NCI-H774 (cell line): ENCODE measurements around the gene CCL22.
"Not testable (repeated sequence)": the region's sequence is repeated elsewhere in the genome, so short reads cannot be mapped to it uniquely, and the experiment has no call there.

Experiments
- DNase-seq: peaks from one replicate; lab custom pipeline; 2025; lab: John Stamatoyannopoulos, UW

CCL22 gene

DNA sequence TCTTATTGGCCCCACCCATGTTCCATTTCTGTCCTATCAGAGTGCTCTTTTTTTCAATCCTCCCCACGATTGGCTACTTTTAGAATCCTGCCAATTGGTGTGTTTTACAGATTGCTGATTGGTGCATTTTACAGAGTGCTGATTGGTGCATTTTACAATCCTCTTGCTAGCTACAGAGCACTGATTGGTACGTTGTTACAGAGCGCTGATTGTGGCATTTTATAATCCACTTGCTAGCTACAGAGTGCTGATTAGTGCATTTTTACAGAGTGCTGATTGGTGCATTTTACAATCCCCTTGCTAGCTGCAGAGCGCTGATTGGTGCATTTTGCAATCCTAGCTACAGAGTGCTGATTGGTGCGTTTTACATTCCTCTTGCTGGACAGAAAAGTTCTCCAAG is 36.4 kb downstream of the CCL22 start:
- DNase-seq: no peak

GRCh38 chr16:57396786-57397185 is 38.2 kb downstream of the CCL22 start:
- no peak for DNase-seq

DNA sequence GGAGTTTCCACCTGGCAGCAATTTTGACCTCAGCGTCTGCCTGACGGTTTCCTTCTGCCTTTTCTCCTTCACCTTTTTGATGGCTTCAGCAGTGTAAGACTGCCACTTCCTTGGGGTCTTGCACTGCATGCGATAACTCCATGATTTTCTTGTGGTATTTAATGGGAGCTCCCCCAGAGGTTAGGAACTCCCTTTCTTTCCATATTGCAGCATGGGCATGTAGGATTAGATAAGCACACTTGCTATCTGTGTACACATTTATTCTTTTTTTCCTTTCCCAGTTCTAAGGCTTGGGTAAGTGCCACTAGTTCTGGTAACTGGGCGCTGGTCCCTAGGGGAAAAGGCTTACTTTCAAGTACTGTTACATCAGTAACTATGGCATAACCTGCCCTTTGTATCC is 38.9 kb downstream of the CCL22 start:
- DNase-seq: not testable (repeated sequence)

- DNase-seq: no peak
These were observed 43.5 kb downstream of the CCL22 start for GRCh38 chr16:57401943-57402640.

DNA sequence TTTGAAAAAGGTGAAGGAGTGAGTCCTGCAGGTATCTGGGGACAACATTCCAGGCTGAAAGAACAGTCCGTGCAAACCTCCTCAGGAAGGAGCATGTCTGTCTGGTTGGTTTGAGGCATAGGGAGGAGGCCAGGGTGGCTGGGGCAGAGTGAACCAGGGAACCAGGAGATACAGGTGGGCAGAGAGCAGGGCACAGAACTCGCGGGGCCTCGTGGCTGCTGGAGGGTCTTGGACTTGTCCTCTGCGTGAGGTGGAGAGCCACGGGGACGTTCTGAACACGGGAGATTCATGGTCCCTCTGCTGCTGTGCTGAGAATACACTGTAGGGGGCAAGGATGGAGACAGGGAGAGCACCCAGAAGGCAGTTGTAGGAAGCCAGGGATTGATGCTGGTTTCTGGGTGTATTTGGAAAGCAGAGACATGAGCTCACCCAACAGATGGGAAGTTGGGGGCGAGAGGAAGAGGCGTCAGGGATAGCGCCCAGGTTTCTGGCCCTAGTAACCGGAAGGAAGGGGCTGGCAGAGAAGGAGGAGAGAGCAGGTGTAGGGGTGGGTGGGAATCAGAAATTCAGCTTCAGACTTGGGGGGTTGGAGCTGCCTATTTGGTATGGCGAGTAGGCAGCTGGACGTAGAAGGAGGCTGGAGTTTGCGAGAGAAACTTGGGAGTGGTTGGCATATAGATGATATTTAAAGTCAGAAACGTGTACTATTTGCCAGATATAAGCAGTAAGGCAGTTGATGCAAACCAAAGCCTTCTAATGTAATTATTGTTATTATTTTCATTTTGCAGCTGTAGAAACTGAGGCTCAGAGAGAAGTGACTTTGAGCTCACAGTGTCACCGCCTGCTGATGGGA is 45.6 kb downstream of the CCL22 start, which contains the start of gene CCL17:
Gene CCL17, plus strand, starts transcription at position 803 of the 853 bp plus-strand sequence. CDS start 9,166 bp downstream, outside the sequence.
- no peak for DNase-seq

- no peak for DNase-seq
These were observed 46.5 kb downstream of the CCL22 start for GRCh38 chr16:57405097-57405496.

DNA sequence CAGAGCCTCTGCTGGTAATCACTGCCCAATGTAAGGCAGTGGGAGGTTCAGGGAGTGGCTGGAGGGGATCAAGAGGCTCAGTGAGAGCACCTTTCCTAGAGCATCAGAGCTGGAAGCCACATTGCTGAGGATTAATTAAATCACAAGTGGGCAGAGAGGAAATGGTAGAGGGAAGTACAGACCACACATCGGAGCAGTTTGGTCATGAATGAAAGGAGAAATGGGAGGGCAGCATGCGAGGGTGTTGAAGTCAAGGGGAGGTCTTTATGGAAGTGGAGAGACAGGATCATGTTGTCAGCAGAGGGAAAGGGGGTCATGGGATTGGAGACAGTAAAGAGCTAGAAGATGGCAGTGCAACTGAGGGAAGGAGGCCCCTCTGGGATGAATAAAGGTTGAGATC is 48.3 kb downstream of the CCL22 start:
- DNase-seq: no peak

DNA sequence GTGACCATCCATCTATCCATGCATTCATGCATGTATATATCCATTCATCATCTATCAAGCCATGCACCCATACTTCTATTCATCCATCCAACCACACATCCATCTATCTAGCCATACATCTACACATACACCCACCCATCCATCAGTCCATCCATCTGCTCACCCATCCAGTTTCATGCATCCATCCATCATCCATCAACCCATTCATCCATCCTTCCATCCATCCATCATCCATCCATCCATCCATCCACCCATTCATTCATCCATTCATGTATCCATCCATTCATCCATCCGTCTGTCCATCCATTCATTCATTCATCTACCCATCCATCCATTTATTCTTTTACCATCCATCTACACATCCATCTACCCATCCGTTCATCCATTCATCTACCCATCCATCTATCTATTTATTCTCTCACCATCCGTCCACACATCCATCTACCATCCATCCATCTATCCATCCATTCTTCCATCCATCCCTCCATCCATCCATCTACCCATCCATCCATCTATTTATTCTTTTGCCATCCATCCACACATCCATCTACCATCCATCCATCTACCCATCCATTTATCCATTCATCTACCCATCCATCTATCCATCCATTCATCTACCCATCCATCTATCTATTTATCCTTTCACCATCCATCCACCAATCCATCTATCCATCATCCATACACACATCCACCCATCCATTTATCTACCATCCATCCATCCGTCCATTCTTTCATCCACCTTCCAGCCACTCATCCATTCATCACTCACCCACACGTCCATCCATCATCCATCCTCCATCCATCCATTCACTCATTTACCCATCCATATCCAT is 49.2 kb downstream of the CCL22 start:
- DNase-seq: no peak

GRCh38 chr16:57409065-57409464 is 50.5 kb downstream of the CCL22 start:
- DNase-seq: no peak

DNA sequence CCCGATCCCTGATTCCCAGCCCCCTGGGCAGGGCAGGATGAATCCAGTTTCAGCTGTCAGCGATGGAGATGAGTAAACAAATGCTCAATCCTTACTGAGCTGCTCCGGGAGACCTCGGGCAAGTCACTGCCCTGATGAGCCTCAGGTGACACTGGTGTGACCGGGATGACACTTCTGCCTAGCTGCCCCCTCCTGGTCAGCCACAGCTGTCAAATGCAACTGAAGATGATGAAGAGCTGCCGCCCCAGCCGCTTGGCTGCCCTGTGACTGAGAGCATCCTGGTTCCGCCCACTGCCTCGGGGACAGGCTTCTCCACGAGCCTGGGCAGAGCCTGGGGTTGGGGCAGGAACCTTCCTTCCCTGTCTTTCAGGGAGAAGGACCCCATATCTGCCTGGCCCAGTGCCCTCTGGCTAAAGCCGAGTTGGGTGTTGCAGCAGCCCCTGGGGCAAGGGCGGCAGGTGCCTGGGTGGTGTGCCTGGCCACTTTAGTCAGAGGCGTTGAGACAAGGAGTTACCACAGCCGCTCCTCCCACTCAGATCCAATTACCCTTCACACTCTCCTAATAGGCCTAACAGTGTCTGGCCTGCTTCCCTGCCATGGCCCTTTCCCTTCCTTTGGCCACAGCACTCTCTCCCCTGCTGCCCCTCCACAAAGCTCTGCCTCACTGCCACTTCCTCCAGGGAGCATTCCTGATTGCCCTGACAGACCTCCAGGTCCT is 51.4 kb downstream of the CCL22 start:
- DNase-seq: no peak

DNA sequence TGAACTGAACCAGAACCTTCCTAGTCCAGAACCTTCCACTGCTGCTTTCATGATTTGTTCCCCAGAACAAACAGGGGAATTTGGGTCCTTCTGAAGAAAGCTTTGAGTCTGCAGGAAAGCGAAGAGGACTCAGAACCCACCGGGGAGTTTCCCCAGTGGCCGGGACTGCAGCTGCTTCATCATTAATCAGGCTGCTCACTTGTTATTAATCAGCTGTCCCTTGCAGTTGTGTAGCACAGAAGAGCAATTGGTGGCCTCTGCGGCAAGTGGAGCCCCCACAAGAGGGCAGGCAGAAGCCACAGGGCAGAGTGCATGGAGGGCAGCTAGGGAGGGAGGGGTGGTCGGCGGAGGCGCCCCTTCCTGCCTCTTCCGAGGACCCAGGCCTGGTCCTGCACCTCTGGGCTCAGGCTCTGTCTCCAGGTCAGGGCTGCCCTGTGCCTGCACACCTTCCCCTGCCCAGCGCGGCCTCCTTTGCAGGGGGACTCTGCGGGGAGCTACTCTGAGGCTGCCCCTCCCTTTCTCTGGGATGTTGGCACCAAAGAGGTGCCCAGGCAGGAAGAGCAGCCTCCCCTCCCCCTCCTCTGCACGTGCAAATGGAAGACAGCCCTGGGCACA is 52.9 kb downstream of the CCL22 start:
- no peak for DNase-seq

DNA sequence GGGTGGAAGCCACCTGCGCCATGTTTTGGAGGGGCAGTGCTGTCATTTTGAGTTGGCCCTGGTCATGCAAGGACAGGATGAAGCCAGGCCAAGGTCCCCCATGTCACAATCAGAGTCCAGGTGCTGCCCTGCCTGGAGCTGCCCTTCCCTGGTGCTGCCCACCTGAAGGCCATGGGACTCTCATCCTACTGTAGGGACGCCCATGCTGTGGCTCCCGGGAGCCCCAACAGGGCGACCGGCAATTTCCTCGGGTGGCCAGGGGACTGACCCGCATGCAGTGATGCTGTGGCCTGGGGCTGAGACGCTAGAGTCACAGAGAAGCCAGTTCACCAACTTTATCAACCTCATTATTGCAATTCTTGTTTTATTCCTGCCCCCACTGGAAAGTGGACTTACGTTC is 54.0 kb downstream of the CCL22 start:
- no peak for DNase-seq

DNA sequence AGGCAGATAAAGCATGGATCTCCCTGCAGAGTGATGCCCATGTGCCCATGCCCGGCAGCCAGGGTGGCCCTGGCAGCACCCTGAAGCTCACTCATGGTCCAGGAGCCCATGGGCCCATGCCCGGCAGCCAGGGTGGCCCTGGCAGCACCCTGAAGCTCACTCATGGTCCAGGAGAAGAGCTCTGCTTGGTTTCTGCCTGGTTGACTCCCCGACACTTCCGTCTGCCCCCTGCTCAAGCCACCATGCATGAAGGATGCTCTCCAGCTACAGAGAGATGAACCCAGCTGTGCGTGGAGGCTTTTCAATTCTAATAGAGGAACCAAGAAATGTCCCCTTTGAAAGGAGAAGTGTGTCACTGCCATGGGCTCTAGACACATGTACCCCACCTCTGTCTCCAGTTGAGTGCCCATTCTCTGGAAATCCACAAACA is 54.7 kb downstream of the CCL22 start:
- DNase-seq: no peak

GRCh38 chr16:57413733-57414132 is 55.1 kb downstream of the CCL22 start:
- DNase-seq: no peak
